AG04450 (cell line): Measurements from ENCODE around the gene GIMAP4. TPM values are rescaled to one million over a fixed set of nuclear protein-coding genes. Genes with fewer than 3 reads are reported as not detected.

Experiments
- CTCF ChIA-PET: fragments of 300-600, 350-600 bp; formaldehyde crosslinking; extraction: SDS; loops from one replicate; lab custom pipeline; 2022; ENCODE audit warnings: antibody characterized with exemption, inconsistent platforms; lab: Charles Lee
- POLR2A ChIA-PET: fragments of 350-600 bp; formaldehyde crosslinking; extraction: SDS; loops from one replicate; lab custom pipeline; 2021; ENCODE audit warnings: antibody characterized with exemption, inconsistent platforms; lab: Yijun Ruan, JAX
- DNase-seq: peaks from one replicate; pipeline ENCODE4 v3.0.0-alpha.2; 2011; ENCODE audit warnings: low read depth, low spot score
- H3K27ac ChIP-seq: one replicate; pipeline ENCODE4 v1.5.1; 2012; ENCODE audit warnings: low read depth, low read length, control low read depth
- H3K27me3 ChIP-seq: one replicate; pipeline ENCODE4 v1.6.0; 2012; ENCODE audit warnings: low read length; ENCODE audit not compliant: control insufficient read depth, insufficient read depth
- H3K4me3 ChIP-seq: 2 replicates; pipeline ENCODE4 v1.5.1; 2011; ENCODE audit warnings: mild to moderate bottlenecking, low read depth, low read length, control low read depth
- H3K9me3 ChIP-seq: 2 replicates; pipeline ENCODE4 v1.5.1; 2012; ENCODE audit warnings: low read length; ENCODE audit not compliant: control insufficient read depth, insufficient read depth
- CTCF ChIP-seq: IDR thresholded peaks from 2 replicates; pipeline ENCODE4 v1.5.1; 2011; ENCODE audit warnings: low read depth, low read length, control low read depth, inconsistent platforms
- polyA plus RNA-seq: library from polyadenylated mRNA; depleted of rRNA; stranded (reverse); fragments of >200 nt; gene quantifications from 2 replicates; pipeline ENCODE4 v1.2.3, GENCODE V29; 2011

GIMAP4 gene
- polyA plus RNA-seq, 1 experiment, result not detected

- POLR2A ChIA-PET, result no interaction called here
- no peak overlapping the region for H3K27ac ChIP-seq
- H3K4me3 ChIP-seq, result no peak overlapping the region
- DNase-seq, result no peak
- CTCF ChIA-PET, result no interaction called here
- H3K9me3 ChIP-seq, result peaks cover 19% of the 10 kb centered on the region; the same call in 1 of the 2 replicates
- no peak for TF ChIP-seq CTCF
- H3K27me3 ChIP-seq, result no peaks in the 10 kb centered on the region
These were observed 3.2 kb upstream of the GIMAP4 start for GRCh38 chr7:150564006-150564405.

DNA sequence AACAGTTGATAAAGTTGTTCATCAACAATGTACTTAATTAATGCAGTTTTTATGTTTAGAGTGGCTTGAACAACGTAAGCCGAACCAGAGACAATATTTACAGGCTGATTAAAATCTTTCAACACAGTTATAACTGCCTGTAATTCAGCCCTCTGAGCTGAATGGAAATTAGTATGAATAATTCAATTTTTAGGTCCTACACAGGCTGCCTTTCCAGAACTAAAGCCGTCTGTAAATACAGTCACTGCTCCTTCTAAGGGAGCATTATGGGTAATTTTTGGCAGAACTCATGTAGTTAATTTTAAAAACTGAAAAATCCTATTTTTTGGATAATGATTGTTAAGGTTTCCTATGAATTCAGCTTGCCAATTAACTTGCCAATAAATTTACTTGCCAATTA lies 2.6 kb upstream of the GIMAP4 start:
- DNase-seq, result no peak
- ChIA-PET POLR2A (no interaction called here), CTCF (no interaction called here)
- TF ChIP-seq CTCF, result no peak
- no peak overlapping the region for H3K4me3 ChIP-seq
- peaks cover 23% of the 10 kb centered on the region; the same call in 1 of the 2 replicates for H3K9me3 ChIP-seq
- no peaks in the 10 kb centered on the region for H3K27me3 ChIP-seq
- H3K27ac ChIP-seq, result no peak overlapping the region

GRCh38 chr7:150565239-150565638 lies 2.0 kb upstream of the GIMAP4 start:
- Histone ChIP-seq H3K4me3 (no peak overlapping the region), H3K9me3 (peaks cover 23% of the 10 kb centered on the region; the same call in 1 of the 2 replicates), H3K27me3 (no peaks in the 10 kb centered on the region), H3K27ac (no peak overlapping the region)
- DNase-seq, result no peak
- ChIA-PET CTCF (no interaction called here), POLR2A (no interaction called here)
- no peak for TF ChIP-seq CTCF

DNA sequence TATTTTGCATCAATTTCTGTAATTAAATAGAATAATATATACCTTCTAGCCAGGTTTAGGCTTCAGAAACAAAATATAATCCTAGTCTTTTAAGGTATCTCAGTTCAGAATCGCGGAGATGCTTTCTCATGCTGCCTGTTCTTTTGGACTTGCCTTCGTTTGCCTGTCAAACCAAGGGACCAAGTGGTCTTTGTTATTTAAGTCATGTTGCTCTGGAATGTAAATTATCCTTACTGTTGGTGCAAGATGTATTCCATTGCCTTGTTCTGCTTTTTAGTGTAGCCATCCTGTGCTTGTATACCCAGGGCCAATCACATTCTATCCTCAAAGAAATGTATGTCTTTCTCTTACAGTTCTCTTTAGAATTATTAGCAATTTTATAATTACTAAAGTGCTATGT lies 1.1 kb upstream of the GIMAP4 start:
- H3K4me3 ChIP-seq, result no peak overlapping the region
- POLR2A ChIA-PET, result no interaction called here
- CTCF ChIA-PET, result no interaction called here
- DNase-seq, result no peak
- H3K9me3 ChIP-seq, result peaks cover 17% of the 10 kb centered on the region; the same call in 1 of the 2 replicates
- H3K27ac ChIP-seq, result no peak overlapping the region
- H3K27me3 ChIP-seq, result no peaks in the 10 kb centered on the region
- TF ChIP-seq CTCF, result no peak

GRCh38 chr7:150566572-150566971 lies 618 bp upstream of the GIMAP4 start:
- TF ChIP-seq CTCF, result no peak

More at GRCh38 chr7:150566572-150566971, 618 bp upstream of the GIMAP4 start:
- H3K9me3 ChIP-seq, result peaks cover 20% of the 10 kb centered on the region
- no peaks in the 10 kb centered on the region for H3K27me3 ChIP-seq
- H3K4me3 ChIP-seq, result no peak overlapping the region
- ChIA-PET POLR2A (no interaction called here), CTCF (no interaction called here)
- no peak for DNase-seq
- no peak overlapping the region for H3K27ac ChIP-seq
